OCI-LY7 (cell line): Measurements from ENCODE around the gene ASL.

Experiments
- CTCF ChIP-seq: fragments of 200-600 bp; sonication (generic); conservative IDR thresholded peaks from 2 replicates; pipeline ENCODE4 v1.5.1; 2014; ENCODE audit warnings: mild to moderate bottlenecking, antibody characterized with exemption, low read length, moderate library complexity, mixed read lengths
- EZH2phosphoT487 ChIP-seq: fragments of 200-600 bp; sonication (generic); IDR thresholded peaks from 2 replicates; pipeline ENCODE4 v1.6.1; 2018; ENCODE audit warnings: low read depth, borderline replicate concordance, mild to moderate bottlenecking, mixed run types, antibody characterized with exemption, low read length, moderate library complexity, mixed read lengths

- no peak for TF ChIP-seq CTCF
- TF ChIP-seq EZH2phosphoT487 = no peak
These were observed 8.1 kb downstream of the ASL start for GRCh38 chr7:66083677-66084076.
